GM21360 (cell line): ENCODE data around the gene ADAP2.
"Not testable (repeated sequence)": the region's sequence is repeated elsewhere in the genome, so short reads cannot be mapped to it uniquely, and the experiment has no call there.

ENCODE experiments used
- ATAC-seq: cut with Tn5 transposase; IDR thresholded peaks from one replicate; pipeline ENCODE4 v1.9.1; 2021; ENCODE audit warnings: mild to moderate bottlenecking, moderate library complexity; ENCODE audit not compliant: unreplicated experiment

Gene ADAP2

GRCh38 chr17:30929081-30929633, 7.4 kb downstream of the ADAP2 start:
- ATAC-seq: no peak

- not testable (repeated sequence) for ATAC-seq
Observed at GRCh38 chr17:30929861-30930260, 8.1 kb downstream of the ADAP2 start.

GRCh38 chr17:30930495-30930894, 8.8 kb downstream of the ADAP2 start:
- no peak for ATAC-seq

GRCh38 chr17:30931582-30931981, 9.8 kb downstream of the ADAP2 start:
- ATAC-seq: not testable (repeated sequence)

GRCh38 chr17:30933966-30934365, 12.2 kb downstream of the ADAP2 start:
- ATAC-seq: no peak

GRCh38 chr17:30939051-30939689, 17.4 kb downstream of the ADAP2 start:
- ATAC-seq: no peak

GRCh38 chr17:30942308-30943079, 20.7 kb downstream of the ADAP2 start:
- no peak for ATAC-seq

GRCh38 chr17:30947796-30948195, 26.1 kb downstream of the ADAP2 start:
- ATAC-seq: no peak

- no peak for ATAC-seq
Observed at GRCh38 chr17:30950189-30950588, 28.4 kb downstream of the ADAP2 start.

- no peak for ATAC-seq
Observed at GRCh38 chr17:30950669-30951399, 29.1 kb downstream of the ADAP2 start.

- ATAC-seq: no peak
Observed at GRCh38 chr17:30952638-30953393, 31.1 kb downstream of the ADAP2 start.

GRCh38 chr17:30954046-30954830, 32.5 kb downstream of the ADAP2 start:
- no peak for ATAC-seq

- ATAC-seq: no peak
Observed at GRCh38 chr17:30956764-30957374, 35.1 kb downstream of the ADAP2 start.

GRCh38 chr17:30957741-30958140, 36.0 kb downstream of the ADAP2 start:
- ATAC-seq: no peak

- no peak for ATAC-seq
Observed at GRCh38 chr17:30958187-30958586, 36.4 kb downstream of the ADAP2 start.

- ATAC-seq: no peak
Observed at GRCh38 chr17:30961209-30962188, 39.8 kb downstream of the ADAP2 start.

GRCh38 chr17:30964312-30964711, 42.6 kb downstream of the ADAP2 start:
- not testable (repeated sequence) for ATAC-seq

GRCh38 chr17:30964876-30965275, 43.1 kb downstream of the ADAP2 start:
- no peak for ATAC-seq
